ENCODE results near the gene DRG2. TPM values are rescaled to one million over a fixed set of nuclear protein-coding genes. Genes with fewer than 3 reads are reported as not detected.

Gene DRG2
- total and polyA plus RNA-seq, 2 of the 8 experiments (the other 6 are each of a cell fraction or from before 2014, with no cell fraction given), result 44.6 to 47.8 TPM

- ChIA-PET POLR2A (ENCODE audit: partially characterized antibody) (interaction anchor here (0.7 to 2.3 kb wide), 6 partner anchors 9 to 253 kb away, joined by 3 to 9 read pairs (median 4); partner anchors contain the start of gene SREBF1), CTCF (ENCODE audit: partially characterized antibody) (interaction anchor here (1.1 kb wide), 2 partner anchors 13 to 52 kb away, joined by 3 read pairs; no protein-coding TSS in a partner anchor)
- Histone ChIP-seq H3K4me1 (replicated peaks in 1 of 4; ENCODE audit: control insufficient read depth in 3 of 4, insufficient read depth in 4 of 4, low read length in 3 of 4) (peaks cover 2 to 3% (median 3%) of the 10 kb centered on the region in 4 experiments; a peak in 4 of 7 replicates), H3K27me3 (replicated peaks in 1 of 4; ENCODE audit: control insufficient read depth in 3 of 4, extremely low read depth in 1 of 4, insufficient read depth in 3 of 4, low read length in 3 of 4) (no peaks in the 10 kb centered on the region), H3K56ac (replicated peaks; ENCODE audit: insufficient read length, low read depth, low read length) (no peak overlapping the region), H3K79me1 (ENCODE audit: low read depth, low read length) (peaks cover 7% of the 10 kb centered on the region), H2BK120ac (replicated peaks; ENCODE audit: low read depth, low read length) (no peak overlapping the region), H2BK5ac (ENCODE audit: low read depth, low read length) (no peak overlapping the region), H3K4me2 (ENCODE audit: insufficient read depth in 1 of 2, low read depth in 2 of 2, low read length in 2 of 2) (no peak overlapping the region; a peak in 1 of 4 replicates), H3K4me3 (ENCODE audit: extremely low read depth in 1 of 4, insufficient read depth in 2 of 4, low read depth in 3 of 4, low read length in 4 of 4) (no peak overlapping the region), H4K8ac (ENCODE audit: extremely low read depth, insufficient read depth, low read length) (no peak overlapping the region), H2BK12ac (ENCODE audit: low read depth, low read length) (no peak overlapping the region), H3K14ac (ENCODE audit: insufficient read length) (no peak overlapping the region), H3K36me3 (ENCODE audit: control insufficient read depth in 2 of 4, insufficient read depth in 4 of 4, low read length in 3 of 4) (peaks cover 3 to 10% (median 6%) of the 10 kb centered on the region in 4 experiments; a peak in 5 of 8 replicates), H3K18ac (ENCODE audit: extremely low read depth, low read length) (no peak overlapping the region), H3K9me3 (ENCODE audit: insufficient read depth in 2 of 2, low read depth in 1 of 2, low read length in 1 of 2) (no peaks in the 10 kb centered on the region), H4K20me1 (replicated peaks in 1 of 2; ENCODE audit: control insufficient read depth in 1 of 2, insufficient read depth in 2 of 2, low read length in 2 of 2) (no peaks in the 10 kb centered on the region), H3K79me2 (ENCODE audit: control insufficient read depth in 1 of 2, insufficient read depth in 2 of 2, low read length in 2 of 2) (peaks cover 3 to 20% of the 10 kb centered on the region in 2 experiments; a peak in 3 of 4 replicates), H3K27ac (ENCODE audit: low read depth, low read length) (no peak overlapping the region), H2BK20ac (ENCODE audit: low read length) (no peak overlapping the region), H3K23ac (ENCODE audit: insufficient read length) (no peak overlapping the region), H3K23me2 (ENCODE audit: low read depth, low read length) (peaks cover 7% of the 10 kb centered on the region; the same call in 1 of the 2 replicates), H2AFZ (ENCODE audit: low read length) (no peak overlapping the region), H4K91ac (replicated peaks; ENCODE audit: insufficient read length, low read length) (no peak overlapping the region), H3K4ac (replicated peaks; ENCODE audit: insufficient read length, low read depth, low read length) (no peak overlapping the region), H4K5ac (ENCODE audit: insufficient read length, low read depth, low read length) (no peak overlapping the region), H3K9ac (replicated peaks in 1 of 4; ENCODE audit: extremely low read depth in 1 of 4, low read depth in 3 of 4, low read length in 3 of 4) (no peak overlapping the region), H2BK15ac (ENCODE audit: low read length) (no peak overlapping the region), H2AK5ac (ENCODE audit: low read depth, low read length) (no peak overlapping the region)
- DNase-seq (ENCODE audit: low read depth in 1 of 2, low spot score in 2 of 2) (no peak), FAIRE-seq (no peak)
- TF ChIP-seq RBBP5 (IDR thresholded peaks at IDR 0.05; ENCODE audit: borderline replicate concordance, low read depth, low read length) (no peak), KDM1A (IDR thresholded peaks at IDR 0.05; ENCODE audit: borderline replicate concordance, low read length) (0 out of 2 replicates have a peak, but pooled peaks have one; percentile 20)
- WGBS, 2 experiments (ENCODE audit: extremely low coverage in 1 of 2, insufficient coverage in 1 of 2, insufficient read length in 1 of 2, insufficient replicate concordance in 2 of 2, low coverage in 1 of 2, low lambda C conversion rate in 2 of 2, missing lambda C conversion rate in 1 of 2), result 90% methylated on average over 2 of the region's 2 CpGs; no CpG with 5 or more reads in 1 of the 2 experiments
These were observed 1.9 kb downstream of the DRG2 start for GRCh38 chr17:18089613-18090012.
